Right atrium auricular region (tissue), 2 donors: ENCODE results near the gene SLC41A2. TPM values are rescaled to one million over a fixed set of nuclear protein-coding genes. Genes with fewer than 3 reads are reported as not detected.

Experiments
- DNase-seq: peaks from one replicate; pipeline ENCODE4 v3.0.0-alpha.2; 2019; ENCODE audit warnings: low spot score
- H3K27ac ChIP-seq, 2 donors: fragments of 200-600 bp; sonication (generic); 1 replicate in 1 of 2; 2 replicates in 1 of 2; pipeline ENCODE4 v1.5.1; 2016 to 2019
- H3K27me3 ChIP-seq, 2 donors: fragments of 200-600 bp; sonication (generic); one replicate each; pipeline versions ENCODE4 v1.5.1 to v1.6.0; 2017 to 2019
- H3K36me3 ChIP-seq: fragments of 200-600 bp; sonication (generic); one replicate; pipeline ENCODE4 v1.5.1; 2016
- H3K4me1 ChIP-seq, 2 donors: fragments of 200-600 bp; sonication (generic); one replicate each; pipeline versions ENCODE4 v1.5.1 to v1.6.0; 2017 to 2019
- H3K4me3 ChIP-seq, 2 donors: fragments of 200-600 bp; sonication (generic); 1 replicate in 1 of 2; 2 replicates in 1 of 2; pipeline ENCODE4 v1.5.1; 2017 to 2019; ENCODE audit warnings: mild to moderate bottlenecking in 1 of 2, moderate library complexity in 1 of 2
- H3K9me3 ChIP-seq, 2 donors: fragments of 200-600 bp; sonication (generic); one replicate each; pipeline ENCODE4 v1.5.1; 2019
- CTCF ChIP-seq, 2 donors: fragments of 200-600 bp; sonication (generic); IDR thresholded peaks; one replicate each; pipeline ENCODE4 v1.5.1; 2019; ENCODE audit warnings: antibody characterized with exemption in 2 of 2
- total RNA-seq, 2 donors: library from RNA; depleted of rRNA; stranded (reverse); fragments of >200 nt; gene quantifications; one replicate each; pipeline ENCODE4 v1.1.0, GENCODE V29; 2016

The SLC41A2 gene
- total RNA-seq: 10 to 100 TPM; 12.0 to 17.5 TPM

- H3K27me3 ChIP-seq: no peaks in the 10 kb centered on the region
Observed at GRCh38 chr12:104958001-104958804, at the start of gene SLC41A2. Gene SLC41A2 (minus strand): TSS chr12:104958290. CDS start chr12:104928527, 29,763 bp downstream.

GRCh38 chr12:105001476-105001875 is 43.4 kb upstream of the SLC41A2 start:
- TF ChIP-seq CTCF (IDR thresholded peaks at IDR 0.05): no peak
- DNase-seq: no peak
- H3K36me3 ChIP-seq: peaks cover 15% of the 10 kb centered on the region
- H3K4me1 ChIP-seq: no peaks in the 10 kb centered on the region
- no peak overlapping the region for H3K4me3 ChIP-seq
- H3K9me3 ChIP-seq: no peaks in the 10 kb centered on the region
- H3K27me3 ChIP-seq: no peaks in the 10 kb centered on the region
- H3K27ac ChIP-seq: no peak overlapping the region

More at GRCh38 chr12:104958001-104958804, at the start of gene SLC41A2:
- H3K9me3 ChIP-seq: no peaks in the 10 kb centered on the region
- peak in 1 of 2 donors; percentile 11 for TF ChIP-seq CTCF (IDR thresholded peaks at IDR 0.05)
- peaks cover 0 to 11% of the 10 kb centered on the region in 2 donors for H3K4me1 ChIP-seq
- no peaks in the 10 kb centered on the region for H3K36me3 ChIP-seq
- H3K27ac ChIP-seq: peak within 1 kb of the TSS; percentile 83
- peak within 1 kb of the TSS; percentile 76 to 86 for H3K4me3 ChIP-seq
- peak; percentile 89 for DNase-seq

GRCh38 chr12:104999347-104999685 is 41.2 kb upstream of the SLC41A2 start:
- TF ChIP-seq CTCF (IDR thresholded peaks at IDR 0.05): no peak
- Histone ChIP-seq H3K36me3 (peaks cover 28% of the 10 kb centered on the region), H3K27me3 (no peaks in the 10 kb centered on the region), H3K4me3 (no peak overlapping the region), H3K27ac (no peak overlapping the region), H3K4me1 (no peaks in the 10 kb centered on the region), H3K9me3 (no peaks in the 10 kb centered on the region)
- no peak for DNase-seq

GRCh38 chr12:104998423-104999346 is 40.6 kb upstream of the SLC41A2 start:
- no peak for TF ChIP-seq CTCF (IDR thresholded peaks at IDR 0.05)
- no peaks in the 10 kb centered on the region for H3K27me3 ChIP-seq
- peaks cover 26% of the 10 kb centered on the region for H3K36me3 ChIP-seq
- H3K4me3 ChIP-seq: no peak overlapping the region
- H3K4me1 ChIP-seq: no peaks in the 10 kb centered on the region
- no peak for DNase-seq
- no peak overlapping the region for H3K27ac ChIP-seq
- no peaks in the 10 kb centered on the region for H3K9me3 ChIP-seq

GRCh38 chr12:104997541-104997940 is 39.5 kb upstream of the SLC41A2 start:
- Histone ChIP-seq H3K36me3 (peaks cover 30% of the 10 kb centered on the region), H3K27ac (no peak overlapping the region), H3K4me1 (no peaks in the 10 kb centered on the region)

More at GRCh38 chr12:104997541-104997940, 39.5 kb upstream of the SLC41A2 start:
- no peak for TF ChIP-seq CTCF (IDR thresholded peaks at IDR 0.05)
- no peak for DNase-seq
- Histone ChIP-seq H3K9me3 (no peaks in the 10 kb centered on the region), H3K4me3 (no peak overlapping the region), H3K27me3 (no peaks in the 10 kb centered on the region)
